GM12878 (cell line): ENCODE data around the gene MTRF1. TPM values are rescaled to one million over a fixed set of nuclear protein-coding genes. Genes with fewer than 3 reads are reported as not detected.
A peak's percentile ranks its signal among the peaks of the same experiment; 100 is the strongest.

Experiments
- ATAC-seq: fragments of 200-7000 bp; cut with Tn5 transposase; 3 replicates; pipeline ENCODE4 v1.9.1; 2020; ENCODE audit warnings: mild to moderate bottlenecking, moderate library complexity
- BruUV-seq: library from RNA; stranded (reverse); fragments of 400-500 nt; replicated peaks from 2 replicates; lab custom pipeline; 2021; lab: Mats Ljungman, UMichigan
- CTCF ChIA-PET: fragments of 300-600 bp; sonication (Branson Sonifier 250); formaldehyde crosslinking; extraction: SDS; loops from one replicate; lab custom pipeline; 2021; ENCODE audit warnings: inconsistent platforms; lab: Yijun Ruan, JAX
- POLR2A ChIA-PET: fragments of 350-600 bp; formaldehyde crosslinking; extraction: SDS; loops from one replicate; lab custom pipeline; 2021; ENCODE audit warnings: inconsistent platforms; lab: Charles Lee
- RAD21 ChIA-PET: fragments of 300-600 bp; sonication (Branson Sonifier 250); formaldehyde crosslinking; loops from one replicate; lab custom pipeline; 2023; ENCODE audit warnings: antibody characterized with exemption; ENCODE audit not compliant: unreplicated experiment; lab: Charles Lee
- SMC1A ChIA-PET: fragments of 300-600 bp; sonication (Branson Sonifier 250); formaldehyde crosslinking; loops from one replicate; lab custom pipeline; 2023; ENCODE audit not compliant: unreplicated experiment, uncharacterized antibody; lab: Charles Lee
- DNase-seq: peaks from one replicate; pipeline ENCODE4 v3.0.0-alpha.2; 2011; ENCODE audit warnings: low read depth, low spot score
- FAIRE-seq: peaks from 3 replicates; lab custom pipeline; 2011; peaks lifted over from hg19 to GRCh38; lab: Jason Lieb, UNC
- H2AFZ ChIP-seq: 2 replicates; pipeline ENCODE4 v1.6.0; 2011; ENCODE audit warnings: low read depth, low read length, control low read depth; ENCODE audit not compliant: control insufficient read depth
- H3K27ac ChIP-seq: 2 replicates; pipeline ENCODE4 v1.5.1; 2011; ENCODE audit warnings: control low read depth; ENCODE audit not compliant: control insufficient read depth, insufficient read depth
- H3K27me3 ChIP-seq, 2 experiments: replicated peaks in 1 of 2; 2 replicates each; pipeline versions ENCODE4 v1.6.0 to v1.6.1; 2011; ENCODE audit warnings: low read length in 1 of 2; ENCODE audit not compliant: control insufficient read depth in 2 of 2, insufficient read depth in 2 of 2
- H3K36me3 ChIP-seq, 2 experiments: 2 replicates each; pipeline ENCODE4 v1.5.1; 2011; ENCODE audit warnings: low read length in 1 of 2; ENCODE audit not compliant: control insufficient read depth in 2 of 2, insufficient read depth in 2 of 2
- H3K4me1 ChIP-seq: 2 replicates; pipeline ENCODE4 v1.6.1; 2011; ENCODE audit warnings: mild to moderate bottlenecking, low read length, moderate library complexity, mixed read lengths; ENCODE audit not compliant: control insufficient read depth, insufficient read depth
- H3K4me2 ChIP-seq: 2 replicates; pipeline ENCODE4 v1.6.0; 2011; ENCODE audit warnings: control low read depth; ENCODE audit not compliant: control insufficient read depth, insufficient read depth
- H3K4me3 ChIP-seq: fragments of 200-600 bp; sonication (generic); 2 replicates; pipeline ENCODE4 v1.5.1; 2016
- H3K79me2 ChIP-seq: 2 replicates; pipeline ENCODE4 v1.6.0; 2011; ENCODE audit warnings: low read length; ENCODE audit not compliant: control insufficient read depth, insufficient read depth
- H3K9ac ChIP-seq: 2 replicates; pipeline ENCODE4 v1.8.0; 2011; ENCODE audit warnings: low read length, control low read depth, mixed read lengths; ENCODE audit not compliant: control insufficient read depth, insufficient read depth
- H3K9me3 ChIP-seq: replicated peaks from 3 replicates; pipeline ENCODE4 v1.5.1; 2011; ENCODE audit warnings: mild to moderate bottlenecking, low read length; ENCODE audit not compliant: control insufficient read depth, insufficient read depth
- H4K20me1 ChIP-seq: 2 replicates; pipeline ENCODE4 v1.6.0; 2011; ENCODE audit not compliant: control insufficient read depth, insufficient read depth
- BHLHE40 ChIP-seq, 2 experiments: fragments of 450-650 bp in 1 of 2; IDR thresholded peaks; 2 replicates each; pipeline ENCODE4 v1.6.1; 2011 to 2017; ENCODE audit warnings: low read depth in 2 of 2, borderline replicate concordance in 1 of 2, improper control_type of control experiment in 1 of 2, low read length in 1 of 2, mild to moderate bottlenecking in 1 of 2
- CREB1 ChIP-seq: IDR thresholded peaks from 2 replicates; pipeline ENCODE4 v1.6.1; 2012; ENCODE audit warnings: low read depth, mild to moderate bottlenecking, inconsistent platforms
- ESRRA ChIP-seq: IDR thresholded peaks from 2 replicates; pipeline ENCODE4 v1.6.1; 2012; ENCODE audit warnings: mild to moderate bottlenecking, low read length, improper control_type of control experiment
- FOXM1 ChIP-seq: IDR thresholded peaks from 2 replicates; pipeline ENCODE4 v1.6.1; 2012; ENCODE audit warnings: low read depth, mild to moderate bottlenecking, inconsistent platforms, low read length, moderate library complexity
- IKZF2 ChIP-seq, 2 experiments: fragments of 450-650 bp; IDR thresholded peaks; 2 replicates each; pipeline ENCODE4 v1.6.1; 2017; ENCODE audit warnings: mild to moderate bottlenecking in 2 of 2, moderate library complexity in 2 of 2
- RELB ChIP-seq: fragments of 450-650 bp; IDR thresholded peaks from 2 replicates; pipeline ENCODE4 v1.6.1; 2017; ENCODE audit warnings: low read depth, mild to moderate bottlenecking, moderate library complexity
- RUNX3 ChIP-seq: IDR thresholded peaks from 2 replicates; pipeline ENCODE4 v1.6.1; 2012; ENCODE audit warnings: low read length, inconsistent platforms
- ZNF687 ChIP-seq: fragments of 450-650 bp; IDR thresholded peaks from 2 replicates; pipeline ENCODE4 v1.6.1; 2017; ENCODE audit warnings: mild to moderate bottlenecking, moderate library complexity
- WGBS: methylation state at CpG from one replicate; pipeline ENCODE4 v1.1.6; 2016; ENCODE audit warnings: low lambda C conversion rate; ENCODE audit not compliant: insufficient replicate concordance, insufficient coverage; ENCODE audit errors: missing lambda C conversion rate; 5-methylcytosine and 5-hydroxymethylcytosine counted together
- in situ Hi-C: fragments of 300-500 bp; cut with MboI; formaldehyde crosslinking; loops from 9 replicates; pipeline ENCODE4 v1.14.3; 2018; ENCODE audit warnings: mixed read lengths
- intact Hi-C: fragments of 100-400 bp; cut with micrococcal nuclease; formaldehyde crosslinking; loops from one replicate; pipeline ENCODE4 v1.14.2; 2022; ENCODE audit not compliant: unreplicated experiment
- polyA plus RNA-seq, 11 experiments: library from polyadenylated mRNA; depleted of rRNA in 4 of 11; unstranded in 6 of 11; stranded (reverse) in 5 of 11; fragments of >200 nt; fragmentation: Nextera tagmentation in 4 of 11; fragmentation: Illumina TruSeq in 1 of 11; extraction: Ambion mirVana in 4 of 11; extraction: Trizol in 1 of 11; gene quantifications; 1 replicate in 1 of 11; 2 replicates in 10 of 11; pipeline versions ENCODE4 v1.2.1 to v1.2.3, GENCODE V29; 2011 to 2016; ENCODE audit warnings: inconsistent platforms in 2 of 11, missing spikeins in 2 of 11, low read depth in 1 of 11
- total RNA-seq, 4 experiments: library from RNA; depleted of rRNA in 3 of 4; stranded (reverse); fragments of >200 nt in 3 of 4; fragmentation: Illumina TruSeq in 1 of 4; extraction: Trizol in 1 of 4; gene quantifications; 2 replicates each; pipeline versions ENCODE4 v1.2.1 to v1.2.3, GENCODE V29; 2013 to 2021

MTRF1 gene
- total and polyA plus RNA-seq, 10 of the 15 experiments (the other 5 are each of a cell fraction or from before 2014, with no cell fraction given), result 12.1 to 33.7 (median 20.6) TPM

GRCh38 chr13:41199079-41199478 lies 64.3 kb downstream of the MTRF1 start:
- no peak for DNase-seq
- Histone ChIP-seq H2AFZ (no peak overlapping the region; the same call in 1 of the 2 replicates), H3K9me3 (no peaks in the 10 kb centered on the region), H3K4me1 (peaks cover 8% of the 10 kb centered on the region; the same call in 1 of the 2 replicates), H3K27me3 (no peaks in the 10 kb centered on the region), H3K4me2 (0 out of 2 replicates have a peak overlapping the region, but pooled peaks have one; percentile 27), H3K4me3 (no peak overlapping the region), H3K9ac (no peak overlapping the region), H3K27ac (0 out of 2 replicates have a peak overlapping the region, but pooled peaks have one; percentile 0), H3K79me2 (peaks cover 3% of the 10 kb centered on the region; the same call in 1 of the 2 replicates), H3K36me3 (no peaks in the 10 kb centered on the region), H4K20me1 (no peaks in the 10 kb centered on the region)
- TF ChIP-seq RELB (0 out of 2 replicates have a peak, but pooled peaks have one; percentile 32), ZNF687 (no peak), RUNX3 (peak; percentile 33), IKZF2 (IDR thresholded peaks at IDR 0.05) (peak in 1 of 2 experiments; percentile 22; a peak in 1 of 4 replicates), BHLHE40 (IDR thresholded peaks at IDR 0.05; ENCODE audit: borderline replicate concordance in 1 of 2, low read depth in 2 of 2, low read length in 1 of 2) (peak; percentile 49 to 56; a peak in 1 of 4 replicates), FOXM1 (0 out of 2 replicates have a peak, but pooled peaks have one; percentile 6), ESRRA (no peak), CREB1 (no peak)
- ChIA-PET CTCF (interaction anchor here (0.8 to 1.5 kb wide), 4 partner anchors 23 to 145 kb away, joined by 3 read pairs; no protein-coding TSS in a partner anchor), POLR2A (no interaction called here), SMC1A (interaction anchor here (0.9 to 1.3 kb wide), 2 partner anchors 144 to 146 kb away, joined by 4 read pairs; no protein-coding TSS in a partner anchor), RAD21 (no interaction called here)
- no TSS peak for BruUV-seq
- ATAC-seq, result no peak
- intact Hi-C loops, result loop anchor here (5.0 kb wide), 1 partner anchor 137 kb away; the partner anchor contains the start of gene WBP4
- in situ Hi-C loops, result no loop called here
- FAIRE-seq, result peak; percentile 7
- WGBS, result 13% methylated on average over 5 of the region's 5 CpGs
